ENCODE data around the gene GPC3. TPM values are rescaled to one million over a fixed set of nuclear protein-coding genes. Genes with fewer than 3 reads are reported as not detected.

The GPC3 gene
- total RNA-seq, 1 donor from 2014 or later = 0.26 TPM

GRCh38 chrX:133590703-133591505, 394.5 kb downstream of the GPC3 start:
- H3K27me3 ChIP-seq (ENCODE audit: control insufficient read depth, insufficient read depth, low read length) = no peaks in the 10 kb centered on the region
- no peak overlapping the region for H3K4me3 ChIP-seq (ENCODE audit: low read depth, low read length)
- no peaks in the 10 kb centered on the region for H3K36me3 ChIP-seq (ENCODE audit: control insufficient read depth, insufficient read depth, low read length)
- DNase-seq (ENCODE audit: low read depth) (peak; percentile 66), FAIRE-seq (no peak)
- TF ChIP-seq CTCF (IDR thresholded peaks at IDR 0.05; ENCODE audit: insufficient read depth, low read length, severe bottlenecking) = no peak

- H3K27me3 ChIP-seq (ENCODE audit: control insufficient read depth, insufficient read depth, low read length) = no peaks in the 10 kb centered on the region
- H3K36me3 ChIP-seq (ENCODE audit: control insufficient read depth, insufficient read depth, low read length) = no peaks in the 10 kb centered on the region
- no peak overlapping the region for H3K4me3 ChIP-seq (ENCODE audit: low read depth, low read length)
- FAIRE-seq (no peak), DNase-seq (ENCODE audit: low read depth) (no peak)
- no peak for TF ChIP-seq CTCF (IDR thresholded peaks at IDR 0.05; ENCODE audit: insufficient read depth, low read length, severe bottlenecking)
Measured at GRCh38 chrX:133588827-133589226, 396.6 kb downstream of the GPC3 start.

GRCh38 chrX:133587818-133588217, 397.6 kb downstream of the GPC3 start:
- Histone ChIP-seq H3K4me3 (ENCODE audit: low read depth, low read length) (no peak overlapping the region), H3K36me3 (ENCODE audit: control insufficient read depth, insufficient read depth, low read length) (no peaks in the 10 kb centered on the region), H3K27me3 (ENCODE audit: control insufficient read depth, insufficient read depth, low read length) (no peaks in the 10 kb centered on the region)
- no peak for FAIRE-seq
- no peak for TF ChIP-seq CTCF (IDR thresholded peaks at IDR 0.05; ENCODE audit: insufficient read depth, low read length, severe bottlenecking)
- no peak for DNase-seq (ENCODE audit: low read depth)

- DNase-seq (ENCODE audit: low read depth) = peak; percentile 10
- FAIRE-seq = no peak
- no peaks in the 10 kb centered on the region for H3K36me3 ChIP-seq (ENCODE audit: control insufficient read depth, insufficient read depth, low read length)
- no peak overlapping the region for H3K4me3 ChIP-seq (ENCODE audit: low read depth, low read length)
- no peak for TF ChIP-seq CTCF (IDR thresholded peaks at IDR 0.05; ENCODE audit: insufficient read depth, low read length, severe bottlenecking)
- no peaks in the 10 kb centered on the region for H3K27me3 ChIP-seq (ENCODE audit: control insufficient read depth, insufficient read depth, low read length)
Measured at GRCh38 chrX:133587071-133587470, 398.3 kb downstream of the GPC3 start.

- Histone ChIP-seq H3K4me3 (ENCODE audit: low read depth, low read length) (no peak overlapping the region), H3K36me3 (ENCODE audit: control insufficient read depth, insufficient read depth, low read length) (no peaks in the 10 kb centered on the region), H3K27me3 (ENCODE audit: control insufficient read depth, insufficient read depth, low read length) (no peaks in the 10 kb centered on the region)
- DNase-seq (ENCODE audit: low read depth) = peak; percentile 42
- FAIRE-seq = no peak
- TF ChIP-seq CTCF (IDR thresholded peaks at IDR 0.05; ENCODE audit: insufficient read depth, low read length, severe bottlenecking) = no peak
Measured at GRCh38 chrX:133586443-133586842, 399.0 kb downstream of the GPC3 start.

- DNase-seq (ENCODE audit: low read depth) (no peak), FAIRE-seq (no peak)
- Histone ChIP-seq H3K27me3 (ENCODE audit: control insufficient read depth, insufficient read depth, low read length) (no peaks in the 10 kb centered on the region), H3K36me3 (ENCODE audit: control insufficient read depth, insufficient read depth, low read length) (no peaks in the 10 kb centered on the region), H3K4me3 (ENCODE audit: low read depth, low read length) (no peak overlapping the region)
- TF ChIP-seq CTCF (IDR thresholded peaks at IDR 0.05; ENCODE audit: insufficient read depth, low read length, severe bottlenecking) = no peak
Measured at GRCh38 chrX:133583825-133584224, 401.6 kb downstream of the GPC3 start.

All from bronchial epithelial cell (primary cell).